ENCODE data around the gene LNP1. TPM values are rescaled to one million over a fixed set of nuclear protein-coding genes. Genes with fewer than 3 reads are reported as not detected.
A peak's percentile ranks its signal among the peaks of the same experiment; 100 is the strongest.
"Not testable (repeated sequence)": the region's sequence is repeated elsewhere in the genome, so short reads cannot be mapped to it uniquely, and the experiment has no call there.

LNP1 gene
- total RNA-seq, 1 experiment from 2014 or later, result 10.5 TPM

GRCh38 chr3:100465892-100466777 is 64.8 kb downstream of the LNP1 start:
- H3K36me3 ChIP-seq, result no peaks in the 10 kb centered on the region
- no peaks in the 10 kb centered on the region for H3K27me3 ChIP-seq
- H3K27ac ChIP-seq, result no peak overlapping the region
- H3K9me3 ChIP-seq (replicated peaks), result peaks cover 16% of the 10 kb centered on the region
- 0 out of 2 replicates have a peak, but pooled peaks cover 3% of the 10 kb centered on the region for H3K4me1 ChIP-seq
- DNase-seq, result no peak
- H3K4me3 ChIP-seq, result no peak overlapping the region

DNA sequence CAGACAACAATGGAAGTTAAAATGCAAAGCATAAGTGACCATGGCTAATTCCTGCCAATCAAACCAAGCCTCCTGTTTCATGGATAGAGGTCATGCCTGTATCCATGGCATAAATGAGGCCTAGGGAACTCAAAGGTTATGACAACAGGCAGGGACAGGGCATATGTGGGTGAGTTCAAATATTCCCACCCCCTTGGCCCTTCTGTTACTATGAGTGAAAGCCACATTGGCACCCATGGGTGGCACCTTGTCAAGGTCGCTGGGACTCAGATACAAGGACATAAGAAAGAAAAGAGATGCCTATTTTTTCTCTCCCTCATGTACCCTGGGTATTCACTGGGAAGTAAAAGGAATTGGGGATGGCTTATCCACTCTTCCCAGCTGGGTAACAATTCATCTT is 65.8 kb downstream of the LNP1 start:
- 0 out of 2 replicates have a peak, but pooled peaks cover 3% of the 10 kb centered on the region for H3K4me1 ChIP-seq
- peaks cover 16% of the 10 kb centered on the region for H3K9me3 ChIP-seq (replicated peaks)
- no peaks in the 10 kb centered on the region for H3K36me3 ChIP-seq
- H3K27ac ChIP-seq, result no peak overlapping the region
- no peak for DNase-seq
- H3K27me3 ChIP-seq, result no peaks in the 10 kb centered on the region
- H3K4me3 ChIP-seq, result no peak overlapping the region

DNA sequence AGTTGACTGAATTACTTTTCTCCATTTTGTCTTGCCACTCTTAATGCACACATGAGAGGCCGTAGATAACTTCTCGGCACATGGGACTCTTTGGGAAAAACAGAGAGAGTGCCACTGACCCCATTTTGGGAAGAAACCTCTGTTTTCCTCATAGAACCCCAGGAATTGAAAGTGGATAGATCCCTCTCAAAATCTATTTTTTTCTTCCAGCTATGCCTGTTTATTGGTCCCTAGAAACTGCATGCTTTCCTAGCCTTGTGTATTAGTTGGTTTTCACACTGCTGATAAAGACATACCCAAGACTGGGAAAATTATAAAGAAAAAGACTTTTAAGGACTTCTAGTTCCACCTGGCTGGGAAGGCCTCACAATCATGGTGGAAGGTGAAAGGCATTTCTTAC is 67.3 kb downstream of the LNP1 start:
- H3K27me3 ChIP-seq, result no peaks in the 10 kb centered on the region
- 0 out of 2 replicates have a peak, but pooled peaks cover under 1% of the 10 kb centered on the region for H3K4me1 ChIP-seq
- no peak overlapping the region for H3K27ac ChIP-seq
- H3K4me3 ChIP-seq, result no peak overlapping the region
- H3K36me3 ChIP-seq, result no peaks in the 10 kb centered on the region
- DNase-seq, result no peak
- peaks cover 16% of the 10 kb centered on the region for H3K9me3 ChIP-seq (replicated peaks)

GRCh38 chr3:100470951-100471350 is 69.6 kb downstream of the LNP1 start:
- H3K4me3 ChIP-seq, result no peak overlapping the region
- no peaks in the 10 kb centered on the region for H3K36me3 ChIP-seq
- no peaks in the 10 kb centered on the region for H3K4me1 ChIP-seq
- DNase-seq, result no peak
- no peak overlapping the region for H3K27ac ChIP-seq
- no peaks in the 10 kb centered on the region for H3K27me3 ChIP-seq
- peaks cover 16% of the 10 kb centered on the region for H3K9me3 ChIP-seq (replicated peaks)

DNA sequence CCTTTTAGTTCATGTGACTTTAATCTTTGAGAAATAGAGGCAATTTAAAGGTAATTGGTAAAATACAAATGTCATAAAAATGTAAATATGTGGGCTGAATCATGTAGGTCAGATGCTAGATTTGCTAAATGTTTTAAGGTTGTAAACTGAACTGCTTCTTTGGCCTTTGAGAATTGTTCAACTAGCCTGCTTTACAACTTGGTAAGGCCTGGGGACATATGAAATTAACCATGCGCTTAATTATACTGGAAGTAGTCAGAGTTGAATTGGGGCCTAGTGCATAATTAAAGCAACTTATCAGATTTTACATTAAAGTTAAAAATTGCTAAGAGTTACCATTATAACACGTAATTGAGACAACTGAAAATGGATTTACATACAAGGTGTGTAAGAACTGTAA is 70.1 kb downstream of the LNP1 start:
- no peak for DNase-seq
- Histone ChIP-seq H3K4me1 (no peaks in the 10 kb centered on the region), H3K4me3 (no peak overlapping the region), H3K9me3 (replicated peaks) (peaks cover 18% of the 10 kb centered on the region), H3K36me3 (no peaks in the 10 kb centered on the region), H3K27ac (no peak overlapping the region), H3K27me3 (no peaks in the 10 kb centered on the region)

GRCh38 chr3:100477851-100478360 is 76.6 kb downstream of the LNP1 start:
- H3K27ac ChIP-seq, H3K36me3 ChIP-seq, DNase-seq: not testable (repeated sequence)

DNA sequence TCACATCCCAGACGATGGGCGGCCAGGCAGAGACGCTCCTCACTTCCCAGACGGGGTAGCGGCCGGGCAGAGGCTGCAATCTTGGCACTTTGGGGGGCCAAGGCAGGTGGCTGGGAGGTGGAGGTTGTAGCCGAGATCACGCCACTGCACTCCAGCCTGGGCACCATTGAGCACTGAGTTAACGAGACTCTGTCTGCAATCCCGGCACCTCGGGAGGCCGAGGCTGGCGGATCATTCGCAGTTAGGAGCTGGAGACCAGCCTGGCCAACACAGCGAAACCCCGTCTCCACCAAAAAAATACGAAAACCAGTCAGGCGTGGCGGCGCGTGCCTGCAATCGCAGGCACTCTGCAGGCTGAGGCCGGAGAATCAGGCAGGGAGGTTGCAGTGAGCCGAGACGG is 77.2 kb downstream of the LNP1 start:
- not testable (repeated sequence) for H3K27me3 ChIP-seq; DNase-seq; H3K4me1 ChIP-seq; H3K9me3 ChIP-seq (replicated peaks); H3K27ac ChIP-seq; H3K36me3 ChIP-seq; H3K4me3 ChIP-seq

More at GRCh38 chr3:100477851-100478360, 76.6 kb downstream of the LNP1 start:
- not testable (repeated sequence) for H3K27me3 ChIP-seq; H3K9me3 ChIP-seq (replicated peaks); H3K4me1 ChIP-seq; H3K4me3 ChIP-seq

DNA sequence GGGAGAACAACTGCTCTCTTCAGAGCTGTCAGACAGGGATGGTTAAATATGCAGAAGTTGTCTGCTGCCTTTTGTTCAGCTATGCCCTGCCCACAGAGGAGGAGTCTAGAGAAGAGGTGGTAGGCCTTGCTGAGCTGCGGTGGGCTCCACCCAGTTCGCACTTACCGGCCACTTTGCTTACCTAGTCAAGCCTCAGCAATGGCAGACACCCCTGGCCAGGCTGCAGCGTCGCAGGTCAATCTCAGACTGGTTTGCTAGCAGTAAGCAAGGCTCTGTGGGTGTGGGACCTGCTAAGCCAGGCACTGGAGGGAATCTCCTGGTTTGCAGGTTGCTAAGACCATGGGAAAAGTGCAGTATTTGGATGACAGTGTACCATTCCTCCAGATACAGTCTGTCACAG is 78.7 kb downstream of the LNP1 start:
- H3K9me3 ChIP-seq (replicated peaks), result 0 out of 2 replicates have a peak, but pooled peaks cover 3% of the 10 kb centered on the region
- no peak for DNase-seq

GRCh38 chr3:100482176-100482575 is 80.8 kb downstream of the LNP1 start:
- Histone ChIP-seq H3K36me3 (no peaks in the 10 kb centered on the region), H3K4me1 (no peaks in the 10 kb centered on the region)
- DNase-seq, result no peak

More for the DNA sequence above, 78.7 kb downstream of the LNP1 start:
- Histone ChIP-seq H3K27ac (no peak overlapping the region), H3K4me3 (no peak overlapping the region), H3K4me1 (no peaks in the 10 kb centered on the region), H3K27me3 (peaks cover 4% of the 10 kb centered on the region; the same call in 1 of the 2 replicates), H3K36me3 (no peaks in the 10 kb centered on the region)

DNA sequence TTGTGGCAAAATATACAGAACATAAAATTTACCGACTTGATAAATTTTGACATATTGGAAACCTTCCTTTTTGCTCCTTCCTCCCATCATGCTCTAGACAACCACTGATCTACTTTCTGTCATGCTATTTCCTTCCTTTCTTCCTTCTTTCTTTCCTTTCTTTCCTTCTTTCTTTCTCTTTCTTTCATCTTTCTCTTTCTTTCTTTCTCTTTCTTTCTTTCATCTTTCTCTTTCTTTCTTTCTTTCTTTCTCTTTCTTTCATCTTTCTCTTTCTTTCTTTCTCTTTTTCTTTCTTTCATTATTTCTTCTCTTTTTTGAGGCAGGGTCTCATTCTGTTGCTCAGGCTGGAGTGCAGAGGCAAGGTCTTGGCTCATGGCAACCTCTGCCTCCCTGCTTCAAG is 82.2 kb downstream of the LNP1 start:
- H3K36me3 ChIP-seq, result no peaks in the 10 kb centered on the region
- H3K4me3 ChIP-seq, result no peak overlapping the region
- no peak overlapping the region for H3K27ac ChIP-seq
- H3K27me3 ChIP-seq, result peaks cover 4% of the 10 kb centered on the region; the same call in 1 of the 2 replicates
- no peaks in the 10 kb centered on the region for H3K9me3 ChIP-seq (replicated peaks)
- no peak for DNase-seq
- H3K4me1 ChIP-seq, result no peaks in the 10 kb centered on the region

More at GRCh38 chr3:100482176-100482575, 80.8 kb downstream of the LNP1 start:
- Histone ChIP-seq H3K4me3 (no peak overlapping the region), H3K27ac (no peak overlapping the region), H3K27me3 (peaks cover 4% of the 10 kb centered on the region; the same call in 1 of the 2 replicates), H3K9me3 (replicated peaks) (no peaks in the 10 kb centered on the region)

- Histone ChIP-seq H3K4me1 (peaks cover 6% of the 10 kb centered on the region; the same call in 1 of the 2 replicates), H3K27ac (no peak overlapping the region), H3K27me3 (peaks cover 4% of the 10 kb centered on the region; the same call in 1 of the 2 replicates), H3K9me3 (replicated peaks) (no peaks in the 10 kb centered on the region), H3K4me3 (no peak overlapping the region), H3K36me3 (no peaks in the 10 kb centered on the region)
- no peak for DNase-seq
These were observed 85.5 kb downstream of the LNP1 start for GRCh38 chr3:100486808-100487207.

- no peaks in the 10 kb centered on the region for H3K36me3 ChIP-seq
- H3K27ac ChIP-seq, result no peak overlapping the region
- peaks cover 6% of the 10 kb centered on the region; the same call in 1 of the 2 replicates for H3K4me1 ChIP-seq
- H3K4me3 ChIP-seq, result no peak overlapping the region
- no peaks in the 10 kb centered on the region for H3K27me3 ChIP-seq
- H3K9me3 ChIP-seq (replicated peaks), result no peaks in the 10 kb centered on the region
- DNase-seq, result no peak
These were observed 87.8 kb downstream of the LNP1 start for GRCh38 chr3:100489118-100489517.

DNA sequence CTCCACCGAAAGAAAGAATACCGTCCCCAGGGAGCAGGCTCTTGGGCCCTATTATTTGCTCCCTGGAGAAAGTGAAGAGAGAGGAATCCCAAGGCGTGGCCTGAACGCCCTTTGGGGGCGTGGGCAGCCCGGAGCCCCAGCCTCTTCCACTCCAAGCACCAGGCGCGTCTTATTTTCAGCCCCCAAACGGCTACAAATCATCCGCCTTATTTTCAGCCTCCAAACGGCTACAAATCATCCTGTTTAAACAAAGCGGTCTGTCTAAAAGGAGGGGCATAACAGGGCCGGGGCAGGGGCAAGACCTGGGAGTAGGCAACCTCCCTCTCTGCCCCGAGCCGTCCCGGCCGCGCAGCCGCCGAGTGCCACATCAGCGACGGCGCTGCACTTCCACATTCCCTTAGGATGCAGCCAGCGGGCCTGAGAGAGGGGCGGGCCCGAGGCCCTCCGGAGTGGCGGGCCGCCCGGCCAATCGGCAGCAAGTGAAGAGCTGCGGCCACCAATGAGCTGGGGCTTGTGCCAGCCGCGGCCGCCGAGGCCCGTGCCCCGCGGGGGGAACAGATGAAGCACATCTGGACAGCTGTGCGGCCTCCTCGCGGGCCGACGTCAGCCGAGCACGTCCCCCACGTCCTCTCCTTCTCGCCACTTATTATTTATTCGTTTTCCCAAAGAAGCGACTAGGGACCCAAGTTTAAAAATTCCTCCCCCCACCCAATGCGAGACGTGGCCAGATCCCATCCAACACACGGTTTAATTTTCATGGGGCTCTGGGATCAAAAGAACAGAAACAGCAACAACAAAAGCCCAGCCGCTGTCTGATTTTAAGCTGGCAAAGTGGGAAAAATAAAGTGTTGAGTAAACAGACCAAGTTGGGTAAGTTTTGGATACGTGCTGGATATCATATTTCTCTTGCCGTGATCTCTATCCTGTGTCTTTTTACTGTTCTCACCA is 91.0 kb downstream of the LNP1 start, which contains the start of gene TMEM45A:
TSS of gene TMEM45A (plus strand) at position 561 of the 948 bp plus-strand sequence. CDS start 62,593 bp downstream, outside the sequence.
- peak within 1 kb of the TSS; percentile 47 for H3K27ac ChIP-seq
- no peaks in the 10 kb centered on the region for H3K36me3 ChIP-seq
- peaks cover 13% of the 10 kb centered on the region for H3K4me1 ChIP-seq
- peak; percentile 98 for DNase-seq
- H3K9me3 ChIP-seq (replicated peaks), result no peaks in the 10 kb centered on the region
- H3K27me3 ChIP-seq, result no peaks in the 10 kb centered on the region
- H3K4me3 ChIP-seq, result peak within 1 kb of the TSS; percentile 69

DNA sequence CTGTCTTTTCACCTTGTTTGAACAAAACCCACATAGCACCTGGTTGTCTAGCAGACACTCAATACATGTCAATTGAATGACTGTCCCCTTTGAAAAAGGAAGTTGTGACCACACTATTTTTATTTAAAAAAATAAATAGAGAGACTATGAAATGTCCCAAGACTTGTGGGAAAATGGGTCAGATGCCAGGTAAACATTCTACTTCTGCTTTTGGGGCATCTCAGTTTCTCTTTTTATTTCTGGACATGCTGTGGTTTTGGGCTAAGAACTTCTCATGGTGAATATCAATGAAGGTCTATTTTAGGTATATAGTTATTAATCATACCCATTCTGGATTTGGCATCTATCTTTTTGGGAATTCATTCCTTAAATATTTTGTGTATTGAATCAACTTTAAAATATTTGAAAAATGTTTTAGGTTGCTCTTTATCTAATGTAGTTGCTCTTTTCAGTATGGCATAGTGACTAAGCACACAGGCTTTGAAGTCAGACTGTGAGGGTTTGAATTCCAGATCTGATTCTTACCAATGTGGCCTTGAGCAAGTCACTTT is 95.4 kb downstream of the LNP1 start:
- H3K27me3 ChIP-seq, result no peaks in the 10 kb centered on the region
- H3K4me3 ChIP-seq, result no peak overlapping the region
- no peaks in the 10 kb centered on the region for H3K36me3 ChIP-seq
- no peak overlapping the region for H3K27ac ChIP-seq
- H3K4me1 ChIP-seq, result peaks cover 7% of the 10 kb centered on the region
- DNase-seq, result no peak
- no peaks in the 10 kb centered on the region for H3K9me3 ChIP-seq (replicated peaks)

Measured in SJCRH30 (cell line).